Endothelial cell of hepatic sinusoid (primary cell): ENCODE measurements around the gene ZNF568.

Source experiments
- in situ Hi-C: cut with HindIII; loops from 2 replicates; pipeline ENCODE4 v1.10.0; 2017; ENCODE audit warnings: low sequenced_read_pairs

ZNF568 gene

GRCh38 chr19:36997843-36998235 lies 81.7 kb downstream of the ZNF568 start:
- in situ Hi-C loops = no loop called here

DNA sequence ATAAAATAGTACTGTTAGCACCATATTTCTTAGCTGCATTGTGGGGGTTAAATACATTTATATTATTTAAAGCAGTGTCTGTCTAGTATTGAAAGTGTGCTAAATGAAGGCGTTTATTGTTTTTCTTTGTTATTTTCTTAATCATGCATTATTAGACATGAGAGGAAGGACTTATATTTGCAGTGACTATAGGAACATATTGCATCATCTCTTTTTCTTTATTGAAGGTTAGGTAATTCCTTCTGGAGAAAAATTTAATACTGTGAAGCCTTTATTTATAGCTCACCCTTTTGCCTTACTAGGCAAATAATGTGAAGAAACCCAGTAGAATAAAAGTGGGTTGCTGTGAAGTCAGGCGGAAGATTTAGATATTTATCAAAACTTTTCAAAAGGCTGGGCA lies 83.2 kb downstream of the ZNF568 start:
- in situ Hi-C loops = no loop called here

GRCh38 chr19:37007587-37008220 lies 91.6 kb downstream of the ZNF568 start:
- in situ Hi-C loops = no loop called here

- in situ Hi-C loops = no loop called here
These were observed 93.7 kb downstream of the ZNF568 start for GRCh38 chr19:37009871-37010270.

DNA sequence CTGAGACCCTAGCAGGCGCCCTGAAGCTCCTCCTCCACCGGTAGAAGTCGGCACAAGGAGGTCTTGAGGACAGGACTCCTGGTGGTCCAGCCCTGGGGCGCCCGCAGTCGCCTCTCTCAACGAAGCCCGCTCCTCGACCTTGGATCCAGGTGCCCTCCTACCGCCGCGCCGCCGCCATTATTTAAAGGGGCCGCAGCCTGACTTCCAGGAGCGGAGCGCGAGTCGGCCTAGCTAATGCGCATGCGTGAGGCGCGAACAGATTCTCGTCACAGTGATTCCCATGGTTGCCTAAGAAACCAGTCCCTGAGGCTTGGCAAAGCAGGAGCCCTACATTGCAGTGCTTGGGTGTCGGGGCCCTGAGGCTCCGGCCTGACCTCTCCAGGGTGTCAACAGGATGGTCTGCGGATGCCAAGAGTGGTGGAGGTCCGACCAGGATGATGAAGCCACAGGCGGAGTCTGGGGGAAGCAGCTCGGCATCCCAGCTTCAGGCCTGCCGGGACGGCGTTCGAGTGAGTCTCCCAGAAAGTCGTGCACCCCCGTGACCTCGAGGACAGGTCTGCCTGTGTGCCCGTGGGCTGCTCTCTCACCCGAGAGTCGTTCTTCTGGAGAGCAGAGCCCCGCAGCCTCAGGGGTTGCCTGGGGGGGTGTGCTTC lies 96.1 kb downstream of the ZNF568 start:
- in situ Hi-C loops = no loop called here

DNA sequence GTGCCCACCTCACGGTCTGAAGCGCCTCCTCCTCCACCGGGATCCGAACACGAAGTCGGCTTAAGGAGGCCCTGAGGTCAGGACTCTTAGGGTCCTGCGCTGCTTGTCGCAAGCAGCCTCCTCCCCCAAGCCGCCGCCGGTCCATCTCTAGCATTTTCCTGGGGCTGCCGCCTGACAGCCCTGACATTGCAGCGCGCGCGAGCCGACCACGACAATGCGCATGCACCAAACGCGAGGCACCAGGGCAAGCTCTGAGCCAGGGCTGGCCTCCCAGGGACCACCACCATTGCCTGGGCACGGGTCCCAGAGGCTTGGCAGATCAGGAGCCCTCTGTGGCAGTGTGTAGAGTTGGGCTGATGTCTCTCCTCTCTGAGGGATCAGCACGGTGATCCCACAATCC lies 98.3 kb downstream of the ZNF568 start:
- in situ Hi-C loops = no loop called here

- in situ Hi-C loops = no loop called here
These were observed 129.0 kb downstream of the ZNF568 start for GRCh38 chr19:37045140-37045539.
